ENCODE measurements around the gene B4GAT1. TPM values are rescaled to one million over a fixed set of nuclear protein-coding genes. Genes with fewer than 3 reads are reported as not detected.

B4GAT1 gene
- total RNA-seq, 1 experiment from 2014 or later = 6.7 TPM

DNA sequence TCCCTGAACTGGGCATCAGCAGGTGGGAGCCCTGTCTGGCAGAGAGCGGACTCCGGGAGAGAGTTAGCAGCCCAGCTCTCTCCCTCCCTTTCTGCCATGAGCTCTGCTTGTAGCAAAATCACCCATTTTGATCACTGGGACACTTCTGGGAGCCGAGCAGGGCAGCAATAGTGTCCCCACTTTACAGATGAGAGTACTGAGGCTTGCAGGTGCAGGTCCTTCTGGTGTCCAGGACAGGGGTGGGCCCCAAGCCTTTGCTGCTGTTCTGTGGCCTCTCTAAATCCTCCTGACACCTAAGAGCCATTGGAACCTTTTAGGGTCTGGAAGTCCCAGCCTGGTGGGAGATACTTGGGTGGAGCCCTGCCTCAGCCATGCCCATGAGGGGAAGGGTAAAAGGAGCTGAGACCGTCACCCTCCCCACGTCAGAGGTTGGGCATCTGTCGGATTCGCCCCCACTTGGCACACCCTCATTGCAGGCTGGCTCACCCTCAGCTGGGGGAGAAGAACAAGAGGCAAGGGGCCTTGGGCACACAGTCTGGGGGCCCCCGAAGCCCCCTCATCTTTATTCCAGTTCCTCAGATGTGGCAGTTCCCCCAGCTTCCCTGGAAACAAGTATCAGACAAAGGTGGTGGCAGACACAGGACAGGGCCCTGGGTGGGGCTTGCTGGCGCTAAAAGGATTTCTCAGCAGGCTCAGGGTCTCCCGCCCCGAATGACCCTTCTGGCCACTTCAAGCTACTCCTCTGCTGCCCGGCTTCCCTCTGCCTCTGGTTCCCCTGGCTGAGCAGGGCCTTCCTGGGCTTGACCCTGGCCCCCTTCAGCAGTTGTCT is 15.7 kb downstream of the B4GAT1 start:
- H3K9me3 ChIP-seq (ENCODE audit: control insufficient read depth in 1 of 2, insufficient read depth in 1 of 2, low read depth in 1 of 2, low read length in 2 of 2) = no peaks in the 10 kb centered on the region
- BruUV-seq (replicated peaks) = no TSS peak
- ChIA-PET POLR2A (interaction anchor here (1.0 kb wide), 1 partner anchor 19 kb away, joined by 4 read pairs; no protein-coding TSS in a partner anchor), RAD21 (ENCODE audit: low non-redundant PET in 1 of 2, low total read pairs in 2 of 2, uncharacterized antibody in 2 of 2, unreplicated experiment in 2 of 2) (no interaction called here), CTCF (interaction anchor here (3.7 kb wide), 1 partner anchor 20 kb away, joined by 42 read pairs; no protein-coding TSS in a partner anchor)
- peaks cover 21 to 50% of the 10 kb centered on the region in 2 experiments for H3K4me1 ChIP-seq (ENCODE audit: control insufficient read depth in 1 of 2, insufficient read depth in 2 of 2, low read length in 2 of 2)
- DNase-seq (ENCODE audit: low read depth, low spot score) (no peak), ATAC-seq (no peak)
- H3K27ac ChIP-seq (ENCODE audit: low read depth, low read length) = no peak overlapping the region
- no peaks in the 10 kb centered on the region for H3K27me3 ChIP-seq (ENCODE audit: insufficient read depth, low read length)
- peaks cover 16% of the 10 kb centered on the region; the same call in 1 of the 2 replicates for H3K79me2 ChIP-seq (ENCODE audit: insufficient read depth, low read length)
- H3K4me2 ChIP-seq (ENCODE audit: low read length) = no peak overlapping the region
- intact Hi-C loops (cut with micrococcal nuclease) = no loop called here
- no peaks in the 10 kb centered on the region for H4K20me1 ChIP-seq (ENCODE audit: insufficient read depth)
- peaks cover 3 to 16% of the 10 kb centered on the region in 2 experiments; a peak in 3 of 4 replicates for H3K36me3 ChIP-seq (ENCODE audit: control insufficient read depth in 1 of 2, insufficient read depth in 2 of 2, low read length in 2 of 2)
- no peak overlapping the region for H3K4me3 ChIP-seq (replicated peaks in 1 of 2; ENCODE audit: low read depth in 1 of 2, low read length in 2 of 2)
- TF ChIP-seq, protein P1, sequence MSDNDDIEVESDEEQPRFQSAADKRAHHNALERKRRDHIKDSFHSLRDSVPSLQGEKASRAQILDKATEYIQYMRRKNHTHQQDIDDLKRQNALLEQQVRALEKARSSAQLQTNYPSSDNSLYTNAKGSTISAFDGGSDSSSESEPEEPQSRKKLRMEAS (IDR thresholded peaks at IDR 0.05) = no peak
- TF ChIP-seq SRF (IDR thresholded peaks at IDR 0.05; ENCODE audit: low read depth) (no peak), ZFX (IDR thresholded peaks at IDR 0.05) (no peak), YY1 (IDR thresholded peaks at IDR 0.05; ENCODE audit: extremely low read depth, insufficient replicate concordance, low read depth, low read length) (no peak), SIN3A (IDR thresholded peaks at IDR 0.05; ENCODE audit: low read depth) (no peak), EZH2 (IDR thresholded peaks at IDR 0.05) (no peak), ELF1 (IDR thresholded peaks at IDR 0.05; ENCODE audit: borderline replicate concordance, low read depth) (no peak), EZH2phosphoT487 (IDR thresholded peaks at IDR 0.05; ENCODE audit: borderline replicate concordance) (no peak), EGR1 (IDR thresholded peaks at IDR 0.05; ENCODE audit: low read depth) (no peak), POLR2A (IDR thresholded peaks at IDR 0.05; ENCODE audit: borderline replicate concordance, extremely low read depth, insufficient read depth, insufficient read length) (no peak), SP1 (IDR thresholded peaks at IDR 0.05; ENCODE audit: low read depth) (no peak)
- TF ChIP-seq, protein P2, sequence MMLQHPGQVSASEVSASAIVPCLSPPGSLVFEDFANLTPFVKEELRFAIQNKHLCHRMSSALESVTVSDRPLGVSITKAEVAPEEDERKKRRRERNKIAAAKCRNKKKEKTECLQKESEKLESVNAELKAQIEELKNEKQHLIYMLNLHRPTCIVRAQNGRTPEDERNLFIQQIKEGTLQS (IDR thresholded peaks at IDR 0.05) = no peak
- H3K9ac ChIP-seq (ENCODE audit: low read length) = no peak overlapping the region
- H2AFZ ChIP-seq (ENCODE audit: low read depth, low read length, poor library complexity, severe bottlenecking) = no peak overlapping the region
- no peaks in the 10 kb centered on the region for H3K9me2 ChIP-seq (ENCODE audit: insufficient read depth)
